Midbrain (tissue), 1 donor: Measurements from ENCODE around the gene GSTA5.
"Not testable (repeated sequence)": the region's sequence is repeated elsewhere in the genome, so short reads cannot be mapped to it uniquely, and the experiment has no call there.

Source experiments
- DNase-seq: peaks from one replicate; lab custom pipeline; 2025; lab: John Stamatoyannopoulos, UW

GSTA5 gene

DNA sequence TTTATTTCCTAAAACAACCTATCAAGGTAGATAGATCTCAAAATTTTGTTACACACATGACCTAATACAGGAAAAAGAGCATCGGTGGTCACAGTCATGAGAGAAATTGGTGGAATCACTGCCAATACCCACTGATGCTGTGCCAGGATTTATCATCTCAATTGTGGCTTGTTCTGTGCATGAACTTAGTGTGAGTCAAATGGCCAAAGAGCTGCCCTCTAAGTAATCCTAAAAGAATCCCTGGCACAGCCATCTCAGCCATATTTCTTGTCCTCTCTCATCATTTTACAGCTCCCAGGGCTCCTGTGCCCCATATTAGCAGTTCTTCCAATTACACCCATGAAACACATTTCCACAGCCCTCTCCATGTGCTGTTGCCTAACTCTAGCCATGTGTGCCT lies 6.1 kb downstream of the GSTA5 start:
- DNase-seq: no peak

DNA sequence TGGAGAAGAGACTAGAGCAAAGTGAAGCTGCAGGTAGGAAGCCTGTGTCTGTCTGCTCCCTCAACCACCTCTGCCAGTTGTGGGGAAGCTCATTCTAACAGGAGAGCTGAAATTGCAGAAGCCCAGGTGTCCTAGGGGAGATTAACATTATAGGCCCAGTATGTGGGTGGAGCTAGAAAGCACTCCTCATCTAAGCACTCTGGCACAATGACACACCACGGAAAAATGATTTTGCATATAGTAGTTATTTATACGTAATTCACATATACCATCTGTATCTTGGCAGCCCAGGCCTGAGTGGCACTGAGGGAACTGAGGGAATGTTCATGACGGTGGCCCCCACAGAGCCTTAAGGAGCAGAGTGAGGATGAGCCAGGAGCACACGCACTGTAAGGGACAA lies 9.7 kb downstream of the GSTA5 start:
- not testable (repeated sequence) for DNase-seq

DNA sequence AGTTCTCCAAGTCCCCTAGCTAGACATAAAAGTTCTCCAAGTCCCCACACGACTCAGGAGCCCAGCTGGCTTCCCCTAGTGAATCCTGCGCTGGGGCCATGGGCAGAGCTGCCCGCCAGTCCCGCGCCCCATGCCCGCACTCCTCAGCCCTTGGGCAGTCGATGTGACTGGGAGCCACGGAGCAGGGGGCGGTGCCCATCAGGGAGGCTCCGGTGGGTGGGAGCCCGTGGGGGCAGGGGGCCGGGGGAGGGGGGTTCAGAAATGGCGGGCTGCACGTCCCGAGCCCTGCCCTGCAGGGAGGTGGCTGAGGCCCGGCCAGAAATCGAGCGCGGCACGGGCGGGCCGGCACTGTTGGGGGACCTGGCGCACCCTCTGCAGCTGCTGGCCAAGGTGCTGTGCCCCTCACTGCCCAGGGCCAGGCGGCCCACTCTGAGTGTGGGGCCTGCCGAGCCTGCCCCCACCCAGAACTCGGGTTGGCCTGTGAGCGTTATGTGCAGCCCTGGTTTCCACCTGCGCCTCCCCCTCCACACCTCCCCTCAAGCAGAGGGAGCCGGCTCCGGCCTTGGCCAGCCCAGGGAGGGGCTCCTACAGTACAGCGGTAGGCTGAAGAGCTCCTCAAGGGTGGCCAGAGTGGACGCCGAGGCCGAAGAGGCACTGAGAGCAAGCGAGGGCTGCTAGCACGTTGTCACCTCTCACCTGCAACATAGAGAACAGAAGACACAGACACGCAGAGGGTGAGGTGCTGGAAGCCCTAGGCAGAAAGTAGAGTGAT lies 11.4 kb downstream of the GSTA5 start:
- DNase-seq: no peak

DNA sequence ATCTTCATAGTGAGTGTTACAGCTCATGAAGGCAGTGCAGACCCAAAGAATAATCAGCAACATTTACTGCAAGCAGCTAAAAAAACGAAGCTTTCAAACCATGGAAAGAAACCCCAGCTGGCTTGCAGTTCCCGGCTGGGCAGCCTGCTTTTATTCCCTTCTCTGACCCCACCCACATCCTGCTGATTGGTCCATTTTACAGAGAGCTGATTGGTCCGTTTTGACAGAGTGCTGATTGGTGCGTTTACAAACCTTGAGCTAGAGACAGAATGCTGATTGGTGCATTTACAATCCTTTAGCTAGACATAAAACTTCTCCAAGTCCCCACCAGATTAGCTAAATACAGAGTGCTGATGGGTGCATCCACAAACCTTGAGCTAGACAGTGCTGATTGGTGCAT lies 12.0 kb downstream of the GSTA5 start:
- DNase-seq: not testable (repeated sequence)

DNA sequence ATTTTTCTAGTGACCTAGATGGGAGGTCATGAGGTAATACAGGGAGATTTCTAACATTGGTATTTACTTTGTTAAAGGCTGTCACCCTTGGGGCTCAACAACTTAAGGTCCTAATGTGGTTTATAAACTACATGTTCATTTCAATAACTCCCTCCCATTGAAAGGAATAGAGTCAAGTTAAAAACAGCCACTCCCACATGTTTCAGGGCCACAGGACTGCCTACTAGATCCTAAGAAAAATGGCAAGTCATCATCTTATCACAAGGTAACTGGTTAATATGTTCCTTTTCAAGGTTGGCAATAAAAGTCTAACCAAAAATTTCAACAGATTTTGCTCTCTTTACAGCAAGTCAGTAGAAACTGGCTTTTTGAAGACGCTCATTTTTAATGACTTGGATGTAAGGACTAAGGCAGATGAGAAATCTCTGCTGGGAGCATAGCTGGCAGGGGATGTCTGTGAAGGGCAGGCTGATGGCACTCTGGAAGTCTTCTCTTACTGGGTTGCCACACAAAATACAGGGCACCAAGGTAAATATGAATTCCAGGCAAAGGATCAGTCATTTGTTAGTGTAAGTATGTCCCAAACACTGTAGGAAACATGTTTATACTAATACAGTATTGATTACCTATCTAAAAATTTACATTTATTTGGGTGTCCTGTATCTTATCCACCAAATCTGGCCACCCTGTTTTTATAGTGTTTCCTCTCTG lies 13.4 kb downstream of the GSTA5 start:
- DNase-seq: not testable (repeated sequence)

DNA sequence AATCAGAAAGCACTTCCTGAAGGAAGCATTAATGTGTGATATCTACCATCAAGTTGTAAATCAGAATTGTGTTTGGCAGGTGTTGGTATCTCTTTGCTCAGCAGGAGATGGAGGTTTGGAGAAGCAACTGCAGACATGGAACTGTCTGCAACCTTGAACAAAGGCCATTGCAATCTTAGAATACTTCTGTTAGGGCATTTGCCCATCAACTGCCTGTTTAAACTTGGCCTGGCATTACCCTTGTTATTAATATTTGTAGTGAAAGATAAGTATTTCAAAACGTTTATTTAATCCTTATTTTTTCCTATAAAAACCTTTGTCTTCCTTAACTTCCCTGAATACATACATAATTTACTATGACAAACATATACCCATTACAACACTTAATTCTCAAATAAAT lies 14.1 kb downstream of the GSTA5 start:
- DNase-seq: no peak

DNA sequence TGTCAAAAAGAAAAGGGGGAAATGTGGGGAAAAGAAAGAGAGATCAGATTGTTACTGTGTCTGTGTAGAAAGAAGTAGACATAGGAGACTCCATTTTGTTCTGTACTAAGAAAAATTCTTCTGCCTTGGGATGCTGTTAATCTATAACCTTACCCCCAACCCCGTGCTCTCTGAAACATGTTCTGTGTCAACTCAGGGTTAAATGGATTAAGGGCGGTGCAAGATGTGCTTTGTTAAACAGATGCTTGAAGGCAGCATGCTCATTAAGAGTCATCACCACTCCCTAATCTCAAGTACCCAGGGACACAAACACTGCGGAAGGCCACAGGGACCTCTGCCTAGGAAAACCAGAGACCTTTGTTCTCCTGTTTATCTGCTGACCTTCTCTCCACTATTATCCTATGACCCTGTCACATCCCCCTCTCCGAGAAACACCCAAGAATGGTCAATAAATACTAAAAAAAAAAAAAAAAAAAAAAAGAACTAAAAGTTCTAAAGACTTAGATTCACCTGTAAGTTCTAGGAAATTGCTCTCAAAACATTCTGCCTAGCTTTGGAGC lies 14.6 kb downstream of the GSTA5 start:
- DNase-seq: not testable (repeated sequence)

DNA sequence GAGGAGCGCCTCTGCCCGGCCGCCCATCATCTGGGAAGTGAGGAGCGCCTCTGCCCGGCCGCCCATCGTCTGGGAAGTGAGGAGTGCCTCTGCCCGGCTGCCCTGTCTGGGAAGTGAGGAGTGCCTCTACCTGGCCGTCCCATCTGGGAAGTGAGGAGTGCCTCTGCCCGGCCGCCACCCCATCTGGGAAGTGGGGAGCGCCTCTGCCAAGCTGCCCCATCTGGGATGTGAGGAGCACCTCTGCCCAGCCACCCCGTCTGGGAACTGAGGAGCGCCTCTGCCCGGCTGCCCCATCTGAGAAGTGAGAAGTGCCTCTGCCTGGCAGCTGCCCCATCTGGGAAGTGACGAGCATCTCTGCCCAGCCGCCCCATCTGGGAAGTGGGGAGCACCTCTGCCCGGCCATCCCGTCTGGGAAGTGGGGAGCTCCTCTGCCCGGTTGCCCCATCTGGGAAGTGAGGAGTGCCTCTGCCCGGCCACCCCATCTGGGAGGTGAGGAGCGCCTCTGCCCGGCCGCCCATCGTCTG lies 15.3 kb downstream of the GSTA5 start:
- not testable (repeated sequence) for DNase-seq

DNA sequence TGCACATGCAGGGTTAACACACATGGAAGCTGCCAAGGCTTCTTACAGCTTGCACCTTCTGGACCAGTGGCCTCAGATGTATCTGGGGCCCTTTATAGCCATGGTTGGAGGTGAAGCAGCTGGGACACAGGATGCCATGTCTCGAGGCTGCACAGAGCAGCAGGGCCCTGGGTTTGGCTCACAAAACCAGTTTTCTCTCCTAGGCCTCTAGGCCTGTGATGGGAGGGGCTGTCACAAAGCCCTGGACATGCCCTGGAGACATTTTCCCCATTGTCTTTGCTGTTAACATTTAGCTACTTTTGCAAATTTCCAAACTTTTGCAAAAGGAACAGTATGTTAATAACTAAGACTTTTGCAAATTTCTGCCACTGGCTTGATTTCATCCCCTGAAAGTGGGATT lies 18.8 kb downstream of the GSTA5 start:
- no peak for DNase-seq

DNA sequence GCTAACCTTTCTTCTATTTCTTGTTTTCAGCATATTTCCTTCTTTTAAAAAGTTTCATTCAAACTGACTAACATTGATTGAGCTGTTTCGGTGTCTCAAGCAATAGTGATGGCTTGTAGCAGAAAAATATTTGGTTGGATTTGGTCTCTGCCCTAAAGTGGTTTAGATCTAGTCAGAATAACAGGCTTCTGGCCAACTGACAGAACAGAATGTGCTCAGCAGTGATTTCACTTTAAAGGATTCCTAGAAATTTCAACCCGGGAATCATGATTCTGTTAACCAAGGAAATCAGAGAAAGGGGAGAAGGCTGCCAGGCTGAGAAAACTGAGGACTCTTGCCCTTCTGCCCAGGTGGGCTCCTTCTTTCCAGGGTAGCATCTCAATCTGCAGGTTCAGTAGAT lies 20.4 kb downstream of the GSTA5 start:
- no peak for DNase-seq

DNA sequence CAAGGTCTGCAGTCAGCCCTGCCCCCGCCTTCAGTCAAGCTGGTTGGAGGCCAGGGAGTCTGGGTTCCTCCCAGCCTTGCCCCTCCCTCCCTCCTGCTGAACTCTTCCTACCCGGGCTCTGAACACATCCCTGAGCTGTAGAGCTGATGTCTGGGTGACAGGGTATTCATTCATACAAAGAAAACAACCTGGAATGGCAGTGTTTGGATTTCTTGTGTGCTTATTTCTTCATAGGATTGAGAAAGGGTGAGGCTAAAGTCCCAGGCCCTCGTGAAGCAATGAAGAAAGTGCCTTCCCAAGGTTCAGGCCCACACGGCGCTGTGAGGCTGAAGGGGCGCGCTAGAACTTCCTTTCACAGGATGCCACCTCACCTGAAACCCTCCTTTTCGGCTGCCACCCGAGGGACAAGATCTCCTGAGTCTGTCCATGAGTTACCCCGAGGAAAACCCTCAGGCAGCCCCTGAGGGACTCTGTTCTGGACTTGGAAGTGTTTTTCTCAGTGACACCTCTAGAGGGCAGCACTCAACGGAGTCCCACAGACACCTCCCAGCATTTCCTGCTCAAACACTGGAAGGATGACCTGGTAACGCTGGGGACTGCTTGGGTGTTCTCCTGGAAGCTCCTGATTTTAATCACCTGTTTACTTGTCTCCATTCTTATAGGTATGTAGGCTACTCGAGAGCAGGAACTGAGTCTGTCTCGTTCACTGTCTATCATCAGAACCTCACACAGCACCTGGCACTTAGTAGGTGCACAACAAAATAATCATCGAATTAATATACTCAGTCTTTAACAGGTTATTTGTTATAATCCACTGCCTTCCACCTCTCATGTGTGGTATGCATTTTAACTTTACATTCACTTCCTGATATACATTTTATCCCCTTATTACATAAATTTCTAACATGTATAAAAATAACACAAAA lies 25.2 kb downstream of the GSTA5 start:
- DNase-seq: peak; percentile 6

DNA sequence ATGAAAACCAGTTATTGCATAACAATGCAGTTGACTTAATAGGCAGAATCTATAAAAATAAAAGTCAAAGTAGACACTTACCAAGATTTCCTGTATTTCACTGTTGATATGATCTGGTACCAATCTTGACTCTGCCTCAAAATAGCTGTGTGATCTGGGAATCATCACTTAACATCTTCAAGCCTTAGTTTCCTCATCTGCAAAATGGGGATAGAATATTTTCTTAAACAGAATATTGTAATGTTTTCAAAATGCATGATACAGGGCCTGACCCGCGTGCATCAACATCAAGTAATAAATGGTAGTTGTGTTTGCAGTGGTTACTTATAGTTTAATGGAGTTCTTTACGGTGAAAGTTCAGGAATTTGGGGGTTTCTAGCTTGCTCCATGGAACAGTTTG lies 26.1 kb downstream of the GSTA5 start:
- DNase-seq: not testable (repeated sequence)

DNA sequence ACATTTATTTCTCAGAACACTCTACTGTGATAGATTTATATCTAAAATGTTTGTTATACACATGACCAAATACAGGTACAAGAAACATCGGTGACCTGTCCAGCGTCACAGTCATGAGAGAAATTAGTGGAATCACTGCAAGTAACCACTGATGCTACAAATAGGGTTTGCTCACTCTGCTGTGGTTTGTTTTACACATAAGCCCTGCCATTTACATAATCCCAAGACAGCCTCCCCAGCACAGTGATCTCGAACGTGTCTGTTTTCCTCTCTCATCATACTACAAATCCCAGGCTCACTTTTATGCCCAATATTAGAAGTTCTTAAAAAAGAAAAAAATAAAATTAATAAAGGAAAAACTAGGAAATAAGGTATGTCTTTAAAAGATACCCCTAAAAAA lies 30.8 kb downstream of the GSTA5 start:
- not testable (repeated sequence) for DNase-seq

DNA sequence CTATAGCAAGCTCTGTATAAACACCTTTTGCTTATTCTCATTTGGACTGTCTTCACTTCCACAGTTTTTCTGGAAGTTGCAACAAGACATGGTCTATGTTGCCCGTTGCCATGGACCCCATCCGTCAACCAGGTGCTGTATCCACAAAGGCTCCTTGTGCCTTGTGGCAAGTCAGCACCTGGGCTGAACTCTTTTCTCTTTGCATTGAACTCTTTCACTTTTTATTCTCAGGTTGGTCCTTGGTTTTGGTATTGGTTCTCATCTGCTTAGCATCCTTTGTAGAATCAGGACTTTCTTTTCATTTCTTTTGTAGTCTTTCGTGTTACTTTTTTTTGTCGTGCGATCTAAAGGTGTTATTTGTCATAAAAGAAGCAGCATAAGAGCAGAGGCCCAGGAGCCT lies 32.0 kb downstream of the GSTA5 start:
- no peak for DNase-seq

DNA sequence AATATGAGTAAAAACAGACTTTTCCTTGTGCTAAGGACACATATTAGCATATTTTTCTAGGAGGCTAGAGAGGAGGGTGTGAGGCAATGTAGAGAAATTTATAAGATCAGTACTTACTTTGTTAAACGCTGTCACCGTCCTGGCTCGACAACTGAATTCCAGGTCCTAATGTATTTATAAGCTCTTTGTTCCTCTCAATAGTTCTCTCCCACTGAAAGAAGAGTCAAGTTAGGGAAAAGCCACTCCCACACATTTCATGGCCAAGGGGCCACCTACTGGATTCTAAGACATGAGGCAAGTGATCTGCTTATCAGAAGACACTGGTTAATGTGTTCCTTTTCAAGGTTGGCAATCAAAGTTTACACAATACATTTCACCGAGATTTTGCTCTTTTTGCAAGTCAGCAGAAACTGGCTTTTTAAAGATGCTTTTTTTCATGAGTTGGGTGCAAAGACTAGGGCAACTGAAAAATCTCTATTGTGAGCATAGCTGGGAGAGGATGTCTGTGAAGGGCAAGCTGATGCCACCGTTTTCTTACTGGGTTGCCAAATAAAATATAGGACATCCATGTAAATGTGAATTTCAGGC lies 36.9 kb downstream of the GSTA5 start, which contains the start of gene GSTA1:
Gene GSTA1, minus strand, starts transcription at position 149 of the 588 bp plus-strand sequence. CDS start 4,549 bp downstream, outside the sequence.
- DNase-seq: not testable (repeated sequence)

DNA sequence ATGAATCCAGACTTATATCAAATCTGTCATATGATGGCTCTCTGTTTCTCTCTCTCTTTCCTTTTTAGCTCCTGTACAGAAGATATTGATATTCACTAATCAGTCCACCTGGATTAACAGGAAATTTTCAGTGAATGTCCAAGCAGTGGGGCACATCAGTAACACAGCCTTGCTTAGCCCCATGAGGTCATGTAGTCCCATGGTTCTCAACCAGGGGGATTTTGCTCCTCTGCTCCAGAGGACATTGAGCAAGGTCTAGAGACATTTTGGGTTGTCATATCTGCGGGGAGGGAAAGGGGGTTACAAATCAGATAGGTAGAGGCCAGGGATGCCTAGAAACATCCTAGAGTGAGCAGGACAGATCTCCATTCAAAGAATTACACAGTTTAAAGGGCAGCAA lies 37.8 kb downstream of the GSTA5 start:
- no peak for DNase-seq

DNA sequence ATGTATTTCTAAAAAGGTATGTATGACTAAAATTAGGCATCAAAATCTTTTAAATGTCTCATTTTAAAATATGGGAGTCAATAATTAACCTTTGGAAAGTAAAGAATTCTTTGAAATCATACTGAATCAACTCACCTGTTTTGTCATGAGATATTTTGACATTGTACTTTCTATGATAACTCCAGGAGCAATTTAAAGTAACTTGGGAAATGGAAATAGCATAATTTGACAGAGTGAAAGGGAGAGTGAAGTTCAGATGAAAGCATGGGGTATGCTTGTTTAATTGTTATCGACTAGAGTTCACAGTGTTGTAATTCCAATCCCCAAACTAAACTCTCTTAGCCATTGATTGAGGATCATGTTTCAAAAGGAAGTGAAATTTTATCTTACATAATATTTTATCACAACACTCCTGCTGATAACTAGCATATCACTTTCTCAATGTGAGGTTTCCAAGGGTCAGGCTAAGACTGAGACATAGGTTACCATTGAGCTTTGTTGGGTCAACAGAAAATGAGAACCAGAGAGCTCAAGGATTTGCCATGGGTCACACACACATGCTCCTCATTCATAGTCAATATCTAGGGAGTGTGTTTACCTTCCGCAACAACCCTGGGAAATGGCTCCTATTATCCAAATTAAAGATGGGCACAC lies 39.3 kb downstream of the GSTA5 start:
- DNase-seq: no peak

DNA sequence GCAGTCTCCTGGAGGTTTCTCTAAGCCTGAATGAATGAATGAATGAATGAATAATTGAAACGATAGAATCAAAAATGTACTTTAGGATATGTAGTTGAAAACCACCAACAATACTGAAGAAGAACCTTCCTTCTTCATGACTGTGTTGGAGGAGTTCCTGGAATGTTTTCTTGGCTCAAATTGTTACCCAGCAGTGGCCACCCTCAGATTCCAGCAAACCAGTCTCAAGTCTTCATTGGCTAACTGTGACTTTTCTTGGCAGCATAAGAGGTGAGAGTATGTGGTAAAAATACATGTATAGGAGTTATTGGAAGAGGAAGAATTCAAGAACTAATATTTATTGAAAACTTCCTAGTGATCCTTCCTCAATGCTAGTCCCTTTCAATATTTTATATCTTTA lies 41.3 kb downstream of the GSTA5 start:
- not testable (repeated sequence) for DNase-seq

DNA sequence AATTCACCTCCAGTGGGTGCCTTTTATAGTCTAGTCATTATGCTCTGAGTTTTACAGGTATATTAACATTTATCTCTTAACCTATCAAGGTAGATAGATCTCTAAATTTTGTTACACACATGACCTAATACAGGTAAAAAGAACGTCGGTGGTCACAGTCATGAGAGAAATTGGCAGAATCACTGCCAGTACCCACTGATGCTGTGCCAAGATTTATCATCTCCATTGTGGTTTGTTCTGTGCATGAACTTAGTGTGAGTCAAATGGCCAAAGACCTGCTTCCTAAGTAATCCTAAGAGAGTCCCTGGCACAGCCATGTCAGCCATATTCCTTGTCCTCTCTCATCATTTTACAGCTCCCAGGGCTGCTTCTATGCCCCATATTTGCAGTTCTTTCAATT lies 46.2 kb downstream of the GSTA5 start:
- not testable (repeated sequence) for DNase-seq

DNA sequence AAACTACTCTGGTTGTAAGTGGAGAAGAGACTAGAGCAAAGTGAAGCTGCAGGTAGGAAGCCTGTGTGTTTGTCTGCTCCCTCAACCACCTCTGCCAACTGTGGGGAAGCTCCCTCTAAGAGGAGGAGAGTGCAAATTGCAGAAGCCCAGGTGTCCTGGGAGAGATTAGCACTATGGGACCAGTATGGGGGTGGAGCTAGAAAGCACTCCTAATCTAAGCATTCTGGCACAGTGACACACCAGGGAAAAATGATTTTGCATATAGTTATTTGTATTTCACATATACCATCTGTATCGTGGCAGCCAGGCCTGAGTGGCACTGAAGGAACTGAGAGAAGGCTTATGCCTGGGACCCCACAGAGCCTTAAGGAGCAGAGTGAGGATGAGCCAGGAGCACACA lies 49.8 kb downstream of the GSTA5 start:
- no peak for DNase-seq

DNA sequence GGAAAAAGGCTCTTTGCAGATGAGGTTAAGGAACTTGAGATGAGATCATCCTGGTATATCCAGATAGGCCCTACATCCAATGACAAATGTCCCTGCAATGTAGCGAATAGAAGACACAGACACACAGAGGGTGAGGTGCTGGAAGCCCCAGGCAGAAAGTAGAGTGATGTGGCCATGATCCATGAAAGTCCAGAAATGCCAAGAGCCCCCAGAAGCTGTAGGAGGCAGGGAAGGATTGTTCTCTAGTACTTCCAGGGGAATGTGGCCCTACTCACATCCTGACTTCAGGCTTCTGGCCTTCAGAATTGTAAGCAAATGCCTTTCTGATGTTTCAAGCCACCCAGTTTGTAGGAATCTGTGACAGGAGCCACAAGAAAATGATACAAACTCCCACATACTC lies 51.0 kb downstream of the GSTA5 start:
- DNase-seq: not testable (repeated sequence)
